ENCODE measurements around the gene DENND1A.

GRCh38 chr9:123911024-123911423 is 18.9 kb downstream of the DENND1A start:
- TF ChIP-seq CTCF (IDR thresholded peaks at IDR 0.05) (no peak), POLR2AphosphoS5 (IDR thresholded peaks at IDR 0.05) (no peak), POLR2A (IDR thresholded peaks at IDR 0.05) (no peak)
